Endodermal cell (in vitro differentiated cells): Measurements from ENCODE around the gene TRPC3. TPM values are rescaled to one million over a fixed set of nuclear protein-coding genes. Genes with fewer than 3 reads are reported as not detected.

Experiments used
- DNase-seq: peaks from one replicate; pipeline ENCODE4 v3.0.0-alpha.2; 2017
- H3K27ac ChIP-seq: 2 replicates; pipeline ENCODE4 v1.5.1; 2013; ENCODE audit warnings: mild to moderate bottlenecking, low read depth, low read length, moderate library complexity
- H3K27me3 ChIP-seq: 2 replicates; pipeline ENCODE4 v1.6.1; 2013; ENCODE audit warnings: mild to moderate bottlenecking, low read length, moderate library complexity; ENCODE audit not compliant: insufficient read depth, control insufficient read depth, poor library complexity, severe bottlenecking
- H3K36me3 ChIP-seq: 2 replicates; pipeline ENCODE4 v1.7.0; 2013; ENCODE audit warnings: mild to moderate bottlenecking, low read length, moderate library complexity; ENCODE audit not compliant: control insufficient read depth, insufficient read depth
- H3K4me1 ChIP-seq: one replicate; pipeline ENCODE4 v1.7.0; 2013; ENCODE audit warnings: low read length; ENCODE audit not compliant: control insufficient read depth, insufficient read depth
- H3K4me3 ChIP-seq: 2 replicates; pipeline ENCODE4 v1.5.1; 2013; ENCODE audit warnings: mild to moderate bottlenecking, low read length, moderate library complexity
- H3K9ac ChIP-seq: 2 replicates; pipeline ENCODE4 v1.6.1; 2013; ENCODE audit warnings: mild to moderate bottlenecking, low read length, moderate library complexity; ENCODE audit not compliant: poor library complexity, severe bottlenecking; ENCODE audit errors: extremely low read depth
- H3K9me3 ChIP-seq: 2 replicates; pipeline ENCODE4 v1.6.1; 2013; ENCODE audit warnings: mild to moderate bottlenecking, low read length, moderate library complexity; ENCODE audit not compliant: control insufficient read depth
- H3K27ac Mint-ChIP-seq: 2 replicates; pipeline ENCODE4 v1.8.0; 2020; ENCODE audit warnings: mixed read lengths
- H3K27me3 Mint-ChIP-seq: 2 replicates; pipeline ENCODE4 v1.8.0; 2021; ENCODE audit warnings: mild to moderate bottlenecking, mixed read lengths; ENCODE audit not compliant: insufficient read depth
- H3K36me3 Mint-ChIP-seq: 2 replicates; pipeline ENCODE4 v1.8.0; 2020; ENCODE audit warnings: low read depth, mixed read lengths
- H3K4me1 Mint-ChIP-seq: 2 replicates; pipeline ENCODE4 v1.8.0; 2020; ENCODE audit warnings: mixed read lengths
- H3K4me3 Mint-ChIP-seq: 2 replicates; pipeline ENCODE4 v1.8.0; 2020; ENCODE audit warnings: mild to moderate bottlenecking, moderate library complexity, mixed read lengths
- H3K9me3 Mint-ChIP-seq: 2 replicates; pipeline ENCODE4 v1.8.0; 2020; ENCODE audit warnings: mild to moderate bottlenecking, mixed read lengths
- CTCF ChIP-seq: fragments of 200-600 bp; sonication (generic); conservative IDR thresholded peaks from 2 replicates; pipeline ENCODE4 v1.5.0; 2021; ENCODE audit warnings: antibody characterized with exemption, mild to moderate bottlenecking
- WGBS, 2 experiments: methylation state at CpG; one replicate each; pipeline versions ENCODE4 v1.1.5 to v1.1.7; 2013; ENCODE audit warnings: missing lambda C conversion rate in 2 of 2, mixed read lengths in 1 of 2; ENCODE audit not compliant: insufficient coverage in 1 of 2, insufficient read length in 1 of 2; 5-methylcytosine and 5-hydroxymethylcytosine counted together
- long read RNA-seq, 4 experiments: library from polyadenylated mRNA in 2 of 4; library from RNA in 1 of 4; library from capped mRNA in 1 of 4; stranded (forward) in 3 of 4; unstranded in 1 of 4; transcript quantifications; one replicate each; pipeline ENCODE4 v2.0.0, GENCODE V29; 2020 to 2021; ENCODE audit warnings: inconsistent platforms in 1 of 4
- polyA plus RNA-seq, 2 experiments: library from polyadenylated mRNA; stranded (reverse); fragments of 50-300 nt; gene quantifications; one replicate each; pipeline ENCODE4 v1.2.3, GENCODE V29; 2013
- total RNA-seq, 2 donors: library from RNA; stranded (reverse); fragmentation: NEBNext Ultra II Directional in 1 of 2; extraction: Animal tissue kit (Norgen Biotek cat#: 25700) in 1 of 2; gene quantifications; 2 replicates in 1 of 2; 3 replicates in 1 of 2; pipeline ENCODE4 v1.2.1, GENCODE V29; 2021

TRPC3 gene
- total RNA-seq, result under 1 TPM; 0.79 to 1.00 TPM
- 0.64 TPM for polyA plus RNA-seq (2013, experiment 1 of 2)
- 0.46 TPM for polyA plus RNA-seq (2013, experiment 2 of 2)
- long read RNA-seq, experiment 1, partial matches to known transcripts, result 0 of 1 reads
- long read RNA-seq, experiment 1, other reads (novel, unspliced or antisense), result 1 of 1 reads
- long read RNA-seq, experiment 2, partial matches to known transcripts, result 0 of 1 reads
- long read RNA-seq, experiment 2, other reads (novel, unspliced or antisense), result 1 of 1 reads
- long read RNA-seq, experiment 3, partial matches to known transcripts, result 0 of 1 reads
- long read RNA-seq, experiment 3, other reads (novel, unspliced or antisense), result 1 of 1 reads
- long read RNA-seq, experiment 4, result 0 reads

GRCh38 chr4:121951521-121952110 lies at the start of gene TRPC3:
Gene TRPC3, minus strand, starts transcription at chr4:121952060. Its CDS starts 380 bp downstream, at chr4:121951680.
- no peak within 1 kb of the TSS for H3K27ac ChIP-seq
- no peak within 1 kb of the TSS for H3K9ac ChIP-seq
- H3K36me3 ChIP-seq, result no peaks in the 10 kb centered on the region
- Mint-ChIP-seq H3K27me3 (peaks cover 89% of the 10 kb centered on the region), H3K4me3 (peak within 1 kb of the TSS; percentile 60), H3K36me3 (no peaks in the 10 kb centered on the region), H3K9me3 (no peaks in the 10 kb centered on the region), H3K27ac (no peak within 1 kb of the TSS), H3K4me1 (peaks cover 10% of the 10 kb centered on the region)
- DNase-seq, result peak; percentile 74
- peaks cover 84% of the 10 kb centered on the region for H3K27me3 ChIP-seq
- no peak for TF ChIP-seq CTCF
- no peaks in the 10 kb centered on the region for H3K9me3 ChIP-seq
- no peaks in the 10 kb centered on the region for H3K4me1 ChIP-seq
- WGBS, 2 experiments, result 0% methylated on average over 13 to 68 of the region's 69 CpGs
- peak within 1 kb of the TSS; percentile 77 for H3K4me3 ChIP-seq

GRCh38 chr4:122000849-122001248 lies 49.0 kb upstream of the TRPC3 start:
- DNase-seq, result no peak
- TF ChIP-seq CTCF, result no peak
- H3K4me3 Mint-ChIP-seq, result no peak overlapping the region
- no peaks in the 10 kb centered on the region for H3K36me3 Mint-ChIP-seq
- H3K9me3 Mint-ChIP-seq, result no peaks in the 10 kb centered on the region
- 81 to 87% methylated on average over 3 to 4 of the region's 4 CpGs for WGBS, 2 experiments
- H3K27ac Mint-ChIP-seq, result no peak overlapping the region
- no peaks in the 10 kb centered on the region for H3K9me3 ChIP-seq
- H3K9ac ChIP-seq, result no peak overlapping the region
- H3K4me1 Mint-ChIP-seq, result no peaks in the 10 kb centered on the region
- no peaks in the 10 kb centered on the region for H3K4me1 ChIP-seq
- H3K36me3 ChIP-seq, result no peaks in the 10 kb centered on the region
- H3K27ac ChIP-seq, result no peak overlapping the region
- H3K27me3 ChIP-seq, result peaks cover 29% of the 10 kb centered on the region
- H3K4me3 ChIP-seq, result no peak overlapping the region
- peaks cover 33% of the 10 kb centered on the region for H3K27me3 Mint-ChIP-seq

GRCh38 chr4:121998024-121998423 lies 46.2 kb upstream of the TRPC3 start:
- Mint-ChIP-seq H3K4me3 (no peak overlapping the region), H3K4me1 (no peaks in the 10 kb centered on the region), H3K9me3 (no peaks in the 10 kb centered on the region), H3K27ac (no peak overlapping the region), H3K27me3 (peaks cover 35% of the 10 kb centered on the region), H3K36me3 (no peaks in the 10 kb centered on the region)
- Histone ChIP-seq H3K27me3 (peaks cover 33% of the 10 kb centered on the region), H3K4me3 (no peak overlapping the region), H3K4me1 (no peaks in the 10 kb centered on the region), H3K27ac (no peak overlapping the region), H3K9ac (no peak overlapping the region), H3K36me3 (no peaks in the 10 kb centered on the region), H3K9me3 (no peaks in the 10 kb centered on the region)
- DNase-seq, result peak; percentile 68
- TF ChIP-seq CTCF, result peak; percentile 58
- 69 to 80% methylated on average over 2 to 4 of the region's 4 CpGs for WGBS, 2 experiments
